AG04450 (cell line): ENCODE data around the gene LLGL2. TPM values are rescaled to one million over a fixed set of nuclear protein-coding genes. Genes with fewer than 3 reads are reported as not detected.

Experiments used
- CTCF ChIA-PET: fragments of 300-600, 350-600 bp; formaldehyde crosslinking; extraction: SDS; loops from one replicate; lab custom pipeline; 2022; ENCODE audit warnings: antibody characterized with exemption, inconsistent platforms; lab: Charles Lee
- POLR2A ChIA-PET: fragments of 350-600 bp; formaldehyde crosslinking; extraction: SDS; loops from one replicate; lab custom pipeline; 2021; ENCODE audit warnings: antibody characterized with exemption, inconsistent platforms; lab: Yijun Ruan, JAX
- DNase-seq: peaks from one replicate; pipeline ENCODE4 v3.0.0-alpha.2; 2011; ENCODE audit warnings: low read depth, low spot score
- H3K27ac ChIP-seq: one replicate; pipeline ENCODE4 v1.5.1; 2012; ENCODE audit warnings: low read depth, low read length, control low read depth
- H3K27me3 ChIP-seq: one replicate; pipeline ENCODE4 v1.6.0; 2012; ENCODE audit warnings: low read length; ENCODE audit not compliant: control insufficient read depth, insufficient read depth
- H3K4me3 ChIP-seq: 2 replicates; pipeline ENCODE4 v1.5.1; 2011; ENCODE audit warnings: mild to moderate bottlenecking, low read depth, low read length, control low read depth
- H3K9me3 ChIP-seq: 2 replicates; pipeline ENCODE4 v1.5.1; 2012; ENCODE audit warnings: low read length; ENCODE audit not compliant: control insufficient read depth, insufficient read depth
- CTCF ChIP-seq: IDR thresholded peaks from 2 replicates; pipeline ENCODE4 v1.5.1; 2011; ENCODE audit warnings: low read depth, low read length, control low read depth, inconsistent platforms
- polyA plus RNA-seq: library from polyadenylated mRNA; depleted of rRNA; stranded (reverse); fragments of >200 nt; gene quantifications from 2 replicates; pipeline ENCODE4 v1.2.3, GENCODE V29; 2011

LLGL2 gene
- polyA plus RNA-seq, 1 experiment: 0.24 TPM

GRCh38 chr17:75523647-75524046 lies 1.9 kb upstream of the LLGL2 start:
- Histone ChIP-seq H3K27ac (no peak overlapping the region), H3K4me3 (no peak overlapping the region), H3K27me3 (peaks cover 13% of the 10 kb centered on the region), H3K9me3 (no peaks in the 10 kb centered on the region; the same call in 1 of the 2 replicates)
- ChIA-PET CTCF (no interaction called here), POLR2A (no interaction called here)
- TF ChIP-seq CTCF: no peak
- no peak for DNase-seq

DNA sequence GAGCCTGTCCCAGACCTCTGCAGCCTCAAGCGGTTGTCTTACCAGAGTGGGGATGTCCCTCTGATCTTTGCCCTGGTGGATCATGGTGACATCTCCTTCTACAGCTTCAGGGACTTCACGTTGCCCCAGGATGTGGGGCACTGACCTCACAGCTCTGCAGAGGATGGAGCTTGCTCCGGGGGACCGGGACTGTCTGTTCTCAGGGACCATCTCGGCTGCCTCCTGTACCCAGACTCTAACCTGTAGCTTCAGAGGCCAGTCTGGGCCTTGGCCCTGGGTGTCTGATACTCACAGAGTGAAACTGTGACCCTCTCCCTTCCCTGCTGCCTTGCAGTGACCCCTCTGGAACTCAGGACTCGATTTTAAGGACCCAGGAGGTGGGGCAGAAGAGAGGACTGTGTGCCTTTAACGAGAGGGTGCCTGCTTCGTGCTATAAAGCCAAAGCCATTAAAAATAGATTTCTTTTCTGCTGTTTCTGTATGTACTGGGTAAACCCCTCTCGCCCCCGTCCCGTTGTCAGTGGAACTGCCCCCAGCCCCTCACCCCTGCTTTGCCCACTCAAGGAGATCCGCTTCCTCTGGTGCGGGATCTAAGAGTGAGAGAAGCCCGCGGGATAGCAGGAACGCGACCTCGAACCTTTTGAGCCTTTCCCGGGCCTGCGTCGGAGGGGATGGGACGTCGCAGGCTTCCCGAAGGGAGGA lies 1.1 kb upstream of the LLGL2 start:
- peaks cover 16% of the 10 kb centered on the region for H3K27me3 ChIP-seq
- no peak overlapping the region; the same call in 1 of the 2 replicates for H3K4me3 ChIP-seq
- TF ChIP-seq CTCF: no peak
- ChIA-PET CTCF (interaction anchor here (0.6 kb wide), 1 partner anchor 146 kb away, joined by 5 read pairs; no protein-coding TSS in a partner anchor), POLR2A (interaction anchor here (1.0 kb wide), 1 partner anchor 8 kb away, joined by 4 read pairs; the partner anchor contains the start of gene TSEN54)
- DNase-seq: no peak
- no peak overlapping the region for H3K27ac ChIP-seq
- H3K9me3 ChIP-seq: no peaks in the 10 kb centered on the region; the same call in 1 of the 2 replicates

DNA sequence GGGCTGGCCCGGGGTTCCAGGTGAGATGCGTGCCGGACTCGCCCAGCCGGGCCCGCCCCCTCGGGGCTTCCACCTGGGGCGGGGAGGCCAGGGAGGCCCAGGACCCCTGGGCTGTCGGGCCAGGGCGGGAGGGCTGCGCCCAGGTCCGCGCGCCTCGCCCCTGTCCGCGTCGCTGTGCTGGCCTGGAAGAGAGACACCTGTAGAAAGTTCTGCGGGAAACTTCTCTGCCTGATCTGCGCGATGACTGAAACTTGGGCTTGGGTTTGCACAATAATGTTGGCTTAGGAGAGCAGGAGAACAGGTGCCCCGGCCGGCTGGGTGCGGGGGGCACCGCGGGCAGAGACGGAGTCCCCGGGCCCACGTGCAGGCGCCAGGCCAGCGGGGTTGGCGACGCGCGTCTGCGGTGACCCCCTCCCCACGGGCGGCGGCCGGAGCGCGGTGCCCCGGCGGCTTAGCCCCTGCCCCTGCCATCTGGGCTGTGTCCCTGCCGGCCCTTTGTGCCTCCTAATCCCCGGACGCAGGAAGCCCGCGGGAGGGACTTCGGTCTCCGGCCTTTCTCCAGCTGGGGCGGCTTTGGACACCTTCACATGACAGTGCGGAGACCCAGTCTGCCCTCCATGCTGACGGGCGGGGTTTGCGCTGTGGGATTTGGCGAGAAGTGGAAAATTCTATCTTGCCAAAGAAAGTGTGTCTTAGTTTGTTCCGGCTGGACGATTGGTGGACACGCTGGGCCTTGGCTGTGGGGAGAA lies 483 bp downstream of the LLGL2 start:
- Histone ChIP-seq H3K27ac (no peak overlapping the region), H3K4me3 (peak overlapping the region; percentile 37; the same call in 1 of the 2 replicates), H3K27me3 (peaks cover 18% of the 10 kb centered on the region), H3K9me3 (no peaks in the 10 kb centered on the region; the same call in 1 of the 2 replicates)
- ChIA-PET CTCF (no interaction called here), POLR2A (interaction anchor here (1.0 kb wide), 1 partner anchor 9 kb away, joined by 4 read pairs; the partner anchor contains the start of gene TSEN54)
- DNase-seq: no peak
- no peak for TF ChIP-seq CTCF

DNA sequence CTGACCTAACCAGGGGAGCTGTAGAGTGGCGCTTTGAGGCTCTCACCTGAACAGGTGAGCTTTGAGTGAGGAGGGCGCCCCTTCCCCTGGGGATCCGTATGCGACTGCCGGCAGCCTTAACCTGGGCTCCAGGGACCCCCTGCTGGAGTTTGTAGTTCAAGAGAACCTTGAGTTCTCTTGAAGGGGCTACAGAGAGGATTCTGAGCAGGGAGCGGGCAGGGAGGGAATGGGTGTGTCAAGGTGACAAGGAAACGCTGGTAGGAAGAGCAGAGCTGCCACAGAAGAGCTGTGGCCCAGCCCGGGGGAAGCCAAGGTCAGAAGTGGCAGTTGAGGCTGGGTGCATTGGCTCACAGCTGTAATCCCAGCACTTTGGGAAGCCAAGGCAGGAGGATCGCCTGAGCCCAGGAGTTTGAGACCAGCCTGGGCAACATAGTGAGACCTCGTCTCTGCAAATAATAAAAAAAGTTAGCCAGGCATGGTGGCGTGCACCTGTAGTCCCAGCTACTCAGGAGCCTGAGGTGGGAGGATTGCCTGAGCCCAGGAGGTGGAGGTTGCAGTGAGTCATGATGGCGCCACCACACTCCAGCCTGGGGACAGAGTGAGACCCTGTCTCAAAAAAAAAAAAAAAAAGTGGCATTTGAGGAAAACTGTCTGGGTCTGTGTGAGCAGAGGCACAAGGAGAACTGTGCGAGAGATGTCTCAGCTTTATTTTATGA lies 1.2 kb downstream of the LLGL2 start:
- CTCF ChIA-PET: interaction anchor here (0.6 kb wide), 1 partner anchor 220 kb away, joined by 10 read pairs; no protein-coding TSS in a partner anchor
- POLR2A ChIA-PET: no interaction called here
- H3K9me3 ChIP-seq: no peaks in the 10 kb centered on the region; the same call in 1 of the 2 replicates
- no peak for DNase-seq
- no peak overlapping the region for H3K27ac ChIP-seq
- no peak overlapping the region for H3K4me3 ChIP-seq
- H3K27me3 ChIP-seq: peaks cover 18% of the 10 kb centered on the region
- no peak for TF ChIP-seq CTCF
